Gastroesophageal sphincter (tissue), 4 donors: Measurements from ENCODE around the gene IFT43. TPM values are rescaled to one million over a fixed set of nuclear protein-coding genes. Genes with fewer than 3 reads are reported as not detected.

Experiments
- ATAC-seq: fragments of 150-250 bp; one replicate; pipeline ENCODE4 v1.9.1; 2016; ENCODE audit warnings: mild to moderate bottlenecking, moderate library complexity
- H3K27ac ChIP-seq, 4 donors: fragments of 200-600 bp; sonication (generic) in 3 of 4; 1 replicate in 3 of 4; 2 replicates in 1 of 4; pipeline ENCODE4 v1.5.1; 2016 to 2019
- H3K27me3 ChIP-seq: fragments of 200-600 bp; sonication (generic); one replicate; pipeline ENCODE4 v1.5.1; 2019
- H3K36me3 ChIP-seq, 2 donors: fragments of 200-600 bp; sonication (generic); one replicate each; pipeline ENCODE4 v1.5.1; 2019; ENCODE audit warnings: control low read depth in 1 of 2
- H3K4me1 ChIP-seq, 3 donors: fragments of 200-600 bp; sonication (generic); 1 replicate in 2 of 3; 2 replicates in 1 of 3; pipeline ENCODE4 v1.5.1; 2016 to 2019; ENCODE audit warnings: control low read depth in 2 of 3
- H3K4me3 ChIP-seq, 2 donors: fragments of 200-600 bp; sonication (generic); one replicate each; pipeline ENCODE4 v1.5.1; 2019; ENCODE audit warnings: mild to moderate bottlenecking in 1 of 2, moderate library complexity in 1 of 2
- H3K9me3 ChIP-seq, 3 donors: fragments of 200-600 bp; sonication (generic); one replicate each; pipeline ENCODE4 v1.5.1; 2017 to 2019; ENCODE audit warnings: control low read depth in 2 of 3
- CTCF ChIP-seq, 4 experiments: fragments of 200-600 bp in 2 of 4; fragments of 450-650 bp in 2 of 4; sonication (generic) in 1 of 4; IDR thresholded peaks; one replicate each; pipeline ENCODE4 v1.5.1; 2017 to 2019; ENCODE audit warnings: antibody characterized with exemption in 4 of 4, mild to moderate bottlenecking in 2 of 4, moderate library complexity in 2 of 4
- EP300 ChIP-seq: sonication (generic); formaldehyde crosslinking; IDR thresholded peaks from one replicate; pipeline ENCODE4 v1.6.1; 2017; ENCODE audit warnings: antibody characterized with exemption, mild to moderate bottlenecking
- POLR2A ChIP-seq, 2 donors: fragments of 450-650 bp; IDR thresholded peaks; one replicate each; pipeline ENCODE4 v1.6.1; 2017; ENCODE audit warnings: antibody characterized with exemption in 2 of 2, mild to moderate bottlenecking in 2 of 2, moderate library complexity in 1 of 2
- POLR2AphosphoS5 ChIP-seq: sonication (generic); formaldehyde crosslinking; IDR thresholded peaks from one replicate; pipeline ENCODE4 v1.6.1; 2017; ENCODE audit warnings: antibody characterized with exemption
- WGBS, 2 donors: methylation state at CpG; one replicate each; pipeline ENCODE4 v1.1.5; 2018; ENCODE audit warnings: low coverage in 1 of 2; 5-methylcytosine and 5-hydroxymethylcytosine counted together
- total RNA-seq, 4 donors: library from RNA; depleted of rRNA; stranded (reverse); fragments of >200 nt; gene quantifications; one replicate each; pipeline ENCODE4 v1.1.0, GENCODE V29; 2016

Gene IFT43
- total RNA-seq, 4 donors from 2014 or later: 39.7 to 51.6 (median 43.6) TPM

- H3K4me3 ChIP-seq: peak overlapping the region; percentile 74 to 76
- peak; percentile 73 for ATAC-seq
- peaks cover 4 to 77% (median 26%) of the 10 kb centered on the region in 3 donors for H3K4me1 ChIP-seq
Measured at GRCh38 chr14:75982266-75983018, 3.1 kb upstream of the IFT43 start.

GRCh38 chr14:75983019-75983358, 2.6 kb upstream of the IFT43 start:
- no peak for ATAC-seq
- peak overlapping the region; percentile 93 to 98 (median 96) for H3K27ac ChIP-seq
- H3K9me3 ChIP-seq: no peaks in the 10 kb centered on the region
- no peaks in the 10 kb centered on the region for H3K27me3 ChIP-seq
- no peaks in the 10 kb centered on the region for H3K36me3 ChIP-seq
- no peak for TF ChIP-seq EP300
- no peak for TF ChIP-seq POLR2AphosphoS5
- no peak for TF ChIP-seq POLR2A (IDR thresholded peaks at IDR 0.05)
- 35 to 48% methylated on average over 2 to 5 of the region's 7 CpGs for WGBS, 2 donors
- H3K4me1 ChIP-seq: peaks cover 4 to 77% (median 26%) of the 10 kb centered on the region in 3 donors
- peak overlapping the region; percentile 74 to 76 for H3K4me3 ChIP-seq

More at GRCh38 chr14:75982266-75983018, 3.1 kb upstream of the IFT43 start:
- no peaks in the 10 kb centered on the region for H3K9me3 ChIP-seq
- TF ChIP-seq CTCF (IDR thresholded peaks at IDR 0.05): peak; percentile 50 to 90 (median 56)
- TF ChIP-seq POLR2A (IDR thresholded peaks at IDR 0.05): peak in 1 of 2 donors; percentile 13
- peak; percentile 53 for TF ChIP-seq POLR2AphosphoS5
- no peak for TF ChIP-seq EP300
- 0 to 2% methylated on average over 6 to 8 of the region's 77 CpGs for WGBS, 2 donors
- H3K27ac ChIP-seq: peak overlapping the region; percentile 93 to 98 (median 96)
- no peaks in the 10 kb centered on the region for H3K27me3 ChIP-seq
- no peaks in the 10 kb centered on the region for H3K36me3 ChIP-seq

GRCh38 chr14:75984674-75985073, 889 bp upstream of the IFT43 start:
- Histone ChIP-seq H3K4me3 (no peak overlapping the region), H3K4me1 (peaks cover 4 to 75% (median 20%) of the 10 kb centered on the region in 3 donors), H3K27ac (peak overlapping the region in 3 of 4 donors; percentile 93 to 98 (median 97)), H3K9me3 (no peaks in the 10 kb centered on the region), H3K27me3 (no peaks in the 10 kb centered on the region), H3K36me3 (peaks cover 0 to 12% of the 10 kb centered on the region in 2 donors)
- TF ChIP-seq CTCF (IDR thresholded peaks at IDR 0.05) (no peak), POLR2A (IDR thresholded peaks at IDR 0.05) (no peak), POLR2AphosphoS5 (no peak), EP300 (no peak)
- 35 to 71% methylated on average over 1 to 2 of the region's 2 CpGs for WGBS, 2 donors
- no peak for ATAC-seq

GRCh38 chr14:75986439-75986765, 839 bp downstream of the IFT43 start:
- ATAC-seq: no peak
- TF ChIP-seq POLR2AphosphoS5 (no peak), POLR2A (IDR thresholded peaks at IDR 0.05) (no peak), CTCF (IDR thresholded peaks at IDR 0.05) (no peak), EP300 (no peak)
- peak overlapping the region in 3 of 4 donors; percentile 93 to 98 (median 97) for H3K27ac ChIP-seq
- peak overlapping the region; percentile 94 to 98 for H3K4me3 ChIP-seq
- WGBS, 2 donors: 0 to 19% methylated on average over 5 to 6 of the region's 6 CpGs
- no peaks in the 10 kb centered on the region for H3K27me3 ChIP-seq
- peaks cover 4 to 70% (median 12%) of the 10 kb centered on the region in 3 donors for H3K4me1 ChIP-seq
- H3K9me3 ChIP-seq: no peaks in the 10 kb centered on the region
- H3K36me3 ChIP-seq: peaks cover 0 to 25% of the 10 kb centered on the region in 2 donors

- no peak for ATAC-seq
- peak overlapping the region in 3 of 4 donors; percentile 64 to 84 (median 68) for H3K27ac ChIP-seq
- TF ChIP-seq EP300 (no peak), POLR2A (IDR thresholded peaks at IDR 0.05) (no peak), CTCF (IDR thresholded peaks at IDR 0.05) (no peak), POLR2AphosphoS5 (no peak)
- no peaks in the 10 kb centered on the region for H3K9me3 ChIP-seq
- H3K4me3 ChIP-seq: no peak overlapping the region
- 48 to 79% methylated on average over 2 to 3 of the region's 3 CpGs for WGBS, 2 donors
- peaks cover 0 to 26% of the 10 kb centered on the region in 2 donors for H3K36me3 ChIP-seq
- peaks cover 4 to 77% (median 12%) of the 10 kb centered on the region in 3 donors for H3K4me1 ChIP-seq
- no peaks in the 10 kb centered on the region for H3K27me3 ChIP-seq
Measured at GRCh38 chr14:75987201-75987970, 1.8 kb downstream of the IFT43 start.
